Skeletal muscle tissue (tissue), 4 donors: ENCODE results near the gene ASAP2. TPM values are rescaled to one million over a fixed set of nuclear protein-coding genes. Genes with fewer than 3 reads are reported as not detected.
"Not testable (repeated sequence)": the region's sequence is repeated elsewhere in the genome, so short reads cannot be mapped to it uniquely, and the experiment has no call there.

Experiments used
- H3K27ac ChIP-seq: one replicate; pipeline ENCODE4 v1.7.0; 2013; ENCODE audit warnings: mild to moderate bottlenecking, low read depth, low read length, inconsistent platforms
- H3K27me3 ChIP-seq, 3 donors: one replicate each; pipeline ENCODE4 v1.7.0; 2013; ENCODE audit warnings: low read length in 3 of 3; ENCODE audit not compliant: control insufficient read depth in 3 of 3, insufficient read depth in 3 of 3
- H3K36me3 ChIP-seq, 3 donors: one replicate each; pipeline ENCODE4 v1.7.0; 2013; ENCODE audit warnings: low read length in 3 of 3; ENCODE audit not compliant: control insufficient read depth in 3 of 3, insufficient read depth in 3 of 3
- H3K4me1 ChIP-seq, 3 donors: one replicate each; pipeline ENCODE4 v1.7.0; 2013; ENCODE audit warnings: low read length in 3 of 3, mild to moderate bottlenecking in 3 of 3; ENCODE audit not compliant: control insufficient read depth in 3 of 3, insufficient read depth in 3 of 3
- H3K4me3 ChIP-seq, 3 donors: one replicate each; pipeline ENCODE4 v1.7.0; 2013; ENCODE audit warnings: low read length in 3 of 3
- H3K9ac ChIP-seq, 3 donors: one replicate each; pipeline ENCODE4 v1.7.0; 2013; ENCODE audit warnings: low read length in 3 of 3, mild to moderate bottlenecking in 3 of 3, moderate library complexity in 2 of 3, low read depth in 1 of 3
- H3K9me3 ChIP-seq, 3 donors: one replicate each; pipeline ENCODE4 v1.7.0; 2013; ENCODE audit warnings: low read length in 3 of 3; ENCODE audit not compliant: control insufficient read depth in 3 of 3
- total RNA-seq: library from RNA; depleted of rRNA; stranded (reverse); fragments of >200 nt; gene quantifications from one replicate; pipeline ENCODE4 v1.2.3, GENCODE V29; 2014
- donor health status: Osteomylitis.

ASAP2 gene
- total RNA-seq, 1 donor from 2014 or later: 17.7 TPM

DNA sequence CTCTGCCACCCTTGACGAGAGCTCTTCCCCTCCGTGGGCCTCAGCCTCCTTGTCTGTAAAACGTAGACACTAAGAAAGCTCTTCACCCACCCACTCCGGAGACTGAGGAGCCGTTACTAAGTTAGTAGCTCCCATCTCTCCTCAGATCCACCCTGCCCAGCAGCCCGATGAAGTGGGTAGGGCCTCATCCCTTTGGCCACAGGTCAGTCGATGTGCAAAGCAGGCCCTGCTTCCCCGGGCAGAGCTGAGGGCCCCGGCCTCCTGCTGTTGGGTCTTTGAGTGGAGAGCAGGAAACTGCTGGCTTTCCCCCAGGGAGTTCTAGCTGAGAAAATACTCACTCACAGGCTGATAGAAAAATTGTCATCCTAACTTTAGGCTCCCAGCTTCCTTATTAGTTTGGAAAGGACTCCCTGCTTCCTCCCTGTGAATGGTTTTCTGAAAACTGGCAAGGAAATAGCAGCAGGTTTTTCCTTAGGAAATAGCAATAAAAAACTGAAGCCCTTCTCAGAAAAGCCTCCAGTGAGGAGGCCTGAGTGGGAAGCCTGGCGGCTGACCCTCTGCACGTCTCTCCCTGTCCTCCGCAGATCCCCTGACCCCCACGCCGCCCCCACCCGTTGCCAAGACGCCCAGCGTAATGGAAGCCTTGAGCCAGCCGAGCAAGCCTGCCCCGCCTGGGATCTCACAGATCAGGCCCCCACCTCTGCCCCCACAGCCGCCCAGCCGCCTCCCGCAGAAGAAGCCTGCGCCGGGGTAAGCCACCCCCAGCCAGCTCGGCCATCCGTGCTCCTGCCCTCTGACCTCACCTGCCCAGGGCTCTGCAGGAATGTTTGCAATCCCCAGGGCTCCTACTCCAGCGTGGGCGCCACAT, 186.5 kb downstream of the ASAP2 start:
- H3K36me3 ChIP-seq: peaks cover 4 to 27% (median 14%) of the 10 kb centered on the region in 3 donors
- peak overlapping the region in 1 of 3 donors; percentile 50 for H3K9ac ChIP-seq

DNA sequence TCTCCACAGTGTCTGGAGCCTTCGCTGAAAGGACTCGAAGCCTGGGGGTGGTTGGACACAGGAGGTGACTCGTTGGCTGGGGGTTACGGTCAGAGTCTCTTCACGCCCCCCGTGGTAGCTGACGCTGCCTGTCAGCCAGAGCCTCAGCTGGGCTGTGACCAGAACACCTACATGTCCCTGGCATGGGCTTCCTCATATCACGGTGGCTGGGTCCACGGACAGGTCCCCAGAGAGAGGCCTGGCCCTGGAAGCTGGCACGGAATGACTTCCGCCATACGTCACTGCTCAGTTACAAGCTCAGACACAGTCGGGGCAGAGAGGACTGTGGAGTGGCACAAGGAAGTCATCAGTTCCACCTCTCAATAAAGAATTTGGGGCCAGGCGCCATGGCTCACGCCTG, 188.2 kb downstream of the ASAP2 start:
- H3K9me3 ChIP-seq: no peaks in the 10 kb centered on the region
- H3K27ac ChIP-seq: no peak overlapping the region
- H3K4me1 ChIP-seq: peaks cover 6 to 11% (median 8%) of the 10 kb centered on the region in 3 donors
- peaks cover 2 to 21% (median 12%) of the 10 kb centered on the region in 3 donors for H3K36me3 ChIP-seq
- H3K9ac ChIP-seq: no peak overlapping the region
- no peaks in the 10 kb centered on the region for H3K27me3 ChIP-seq
- H3K4me3 ChIP-seq: no peak overlapping the region

More for the DNA sequence above, 186.5 kb downstream of the ASAP2 start:
- H3K4me1 ChIP-seq: peaks cover 6 to 7% (median 6%) of the 10 kb centered on the region in 3 donors
- peak overlapping the region; percentile 78 for H3K27ac ChIP-seq
- H3K27me3 ChIP-seq: no peaks in the 10 kb centered on the region
- H3K4me3 ChIP-seq: no peak overlapping the region
- no peaks in the 10 kb centered on the region for H3K9me3 ChIP-seq

DNA sequence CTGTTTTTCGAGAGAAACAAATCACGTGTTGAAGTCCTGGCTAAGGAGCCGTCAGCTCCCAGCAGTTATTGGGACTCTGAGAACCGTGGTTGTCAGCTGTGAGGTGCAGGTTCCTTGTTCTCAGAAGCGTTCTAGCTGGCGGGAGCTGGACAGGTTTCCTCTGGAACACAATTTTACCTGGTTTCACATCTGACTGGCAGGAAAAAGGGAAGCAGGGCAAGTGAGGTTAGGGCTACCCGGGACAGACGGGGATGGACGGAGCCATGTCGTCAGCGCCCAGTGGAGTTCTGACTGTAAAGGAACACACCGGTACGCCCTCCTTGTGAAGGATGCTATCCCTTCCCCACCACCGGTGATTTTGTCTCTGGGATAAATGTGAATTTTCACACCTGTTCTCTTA, 190.6 kb downstream of the ASAP2 start:
- Histone ChIP-seq H3K4me1 (peaks cover 6 to 11% (median 8%) of the 10 kb centered on the region in 3 donors), H3K27ac (no peak overlapping the region), H3K9ac (no peak overlapping the region), H3K36me3 (peaks cover 0 to 17% (median 13%) of the 10 kb centered on the region in 3 donors), H3K9me3 (no peaks in the 10 kb centered on the region), H3K4me3 (no peak overlapping the region), H3K27me3 (no peaks in the 10 kb centered on the region)

DNA sequence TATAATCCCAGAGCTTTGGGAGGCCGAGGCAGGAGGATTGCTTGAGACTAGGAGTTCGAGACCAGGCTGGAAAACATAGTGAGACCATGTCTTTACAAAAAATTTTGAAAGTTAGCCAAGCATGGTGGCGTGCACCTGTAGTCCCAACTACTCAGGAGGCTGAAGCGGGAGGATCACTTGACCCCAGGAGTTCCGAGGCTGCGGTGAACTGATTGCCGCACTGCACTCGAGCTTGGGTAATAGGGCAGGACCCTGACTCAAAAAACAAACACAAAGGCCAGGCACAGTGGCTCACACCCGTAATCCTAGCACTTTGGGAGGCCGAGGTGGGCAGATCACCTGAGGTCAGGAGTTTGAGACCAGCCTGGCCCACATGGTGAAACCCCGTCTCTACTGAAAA, 191.6 kb downstream of the ASAP2 start:
- Histone ChIP-seq H3K27ac (peak overlapping the region; percentile 78), H3K36me3 (peaks cover 4 to 19% (median 15%) of the 10 kb centered on the region in 3 donors)
- not testable (repeated sequence) for H3K4me3 ChIP-seq, H3K9me3 ChIP-seq, H3K27me3 ChIP-seq, H3K4me1 ChIP-seq, H3K9ac ChIP-seq

DNA sequence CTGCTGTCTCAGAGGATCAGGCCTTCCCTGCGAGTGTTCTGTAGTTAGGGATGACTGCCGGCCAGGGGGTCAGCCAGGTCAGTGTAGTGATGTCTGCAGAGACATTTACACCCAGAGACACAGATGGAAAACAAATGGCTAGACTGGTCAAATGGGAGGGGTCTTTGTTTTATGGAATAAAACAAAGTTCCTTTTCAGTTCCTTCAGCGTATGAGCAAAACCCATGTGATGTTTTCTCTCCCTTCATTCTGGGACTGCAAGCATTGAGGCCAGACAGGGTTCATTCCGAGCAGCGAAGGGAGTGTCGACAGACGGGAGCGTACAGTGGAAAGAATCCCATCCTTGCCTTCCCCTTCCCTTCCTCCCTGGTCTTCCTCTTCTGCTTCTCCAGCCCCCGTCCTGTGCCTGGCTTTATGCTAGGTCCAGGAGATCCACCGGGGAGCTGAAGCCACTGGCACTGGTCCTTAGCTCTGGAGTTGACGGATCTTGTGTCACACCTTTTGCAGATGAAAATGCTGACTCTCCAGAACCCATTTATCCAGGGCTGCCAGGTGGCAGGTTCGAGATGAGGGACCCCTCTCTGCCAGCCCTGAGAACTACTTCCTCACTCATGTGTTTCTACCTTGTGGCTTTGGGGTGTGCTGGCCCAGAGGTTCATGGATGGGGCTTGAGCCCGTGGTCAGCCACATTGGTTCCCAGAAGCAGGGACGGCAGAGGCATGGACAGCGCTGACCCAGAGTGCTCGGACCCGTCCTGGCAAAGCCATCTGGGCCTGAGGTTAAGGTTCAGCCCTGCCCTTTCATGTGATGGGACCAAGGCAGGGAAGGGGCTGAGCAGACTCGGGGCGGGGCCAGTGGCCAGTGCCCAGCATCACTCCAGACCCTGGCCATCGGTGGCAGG, 192.5 kb downstream of the ASAP2 start:
- no peaks in the 10 kb centered on the region for H3K9me3 ChIP-seq
- H3K27ac ChIP-seq: peak overlapping the region; percentile 78
- H3K4me3 ChIP-seq: no peak overlapping the region
- peak overlapping the region in 2 of 3 donors; percentile 3 to 25 for H3K9ac ChIP-seq
- H3K36me3 ChIP-seq: peaks cover 4 to 19% (median 15%) of the 10 kb centered on the region in 3 donors
- H3K4me1 ChIP-seq: peaks cover 2 to 5% (median 4%) of the 10 kb centered on the region in 3 donors
- no peaks in the 10 kb centered on the region for H3K27me3 ChIP-seq

DNA sequence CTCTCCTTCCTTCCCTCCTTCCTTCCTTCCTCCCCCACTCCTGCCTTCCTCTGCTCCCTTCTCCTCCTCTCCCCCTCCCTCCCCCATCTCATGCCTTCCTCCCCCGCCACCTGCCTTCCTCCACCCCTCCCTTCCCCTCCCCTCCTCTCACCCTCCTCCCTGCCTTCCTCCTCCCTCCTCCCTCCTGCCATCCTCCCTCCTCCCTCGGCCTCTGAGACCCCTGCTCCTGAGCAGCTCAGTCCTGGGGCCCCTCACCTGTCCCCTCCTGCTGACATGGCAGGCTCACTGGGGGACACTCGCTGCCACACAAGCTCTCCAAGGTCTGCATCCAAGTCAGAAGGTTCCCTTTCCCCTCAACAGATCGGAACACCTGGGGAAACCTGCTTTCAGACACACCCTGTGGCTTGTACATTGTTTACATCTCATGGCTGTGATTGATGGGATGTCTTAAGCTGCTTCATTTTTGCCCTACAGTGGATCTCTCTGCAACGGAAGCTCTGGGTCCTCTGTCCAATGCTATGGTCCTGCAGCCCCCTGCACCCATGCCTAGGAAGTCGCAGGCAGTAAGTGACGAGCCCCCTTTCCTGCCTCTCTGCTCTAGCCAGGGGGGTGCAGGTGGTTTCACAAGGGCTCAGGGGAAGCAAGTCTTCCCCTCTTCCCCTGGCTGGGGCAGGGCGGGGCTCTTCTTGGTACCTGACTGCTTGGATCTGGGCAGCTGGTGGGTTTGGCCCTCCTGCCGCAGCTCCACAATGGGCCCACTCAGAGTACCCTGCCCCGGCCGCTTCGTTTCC, 193.9 kb downstream of the ASAP2 start:
- Histone ChIP-seq H3K9ac (no peak overlapping the region), H3K36me3 (peaks cover 4 to 16% (median 12%) of the 10 kb centered on the region in 3 donors), H3K9me3 (no peaks in the 10 kb centered on the region), H3K27me3 (no peaks in the 10 kb centered on the region), H3K4me1 (peaks cover 2 to 5% (median 4%) of the 10 kb centered on the region in 3 donors), H3K27ac (no peak overlapping the region), H3K4me3 (no peak overlapping the region)

DNA sequence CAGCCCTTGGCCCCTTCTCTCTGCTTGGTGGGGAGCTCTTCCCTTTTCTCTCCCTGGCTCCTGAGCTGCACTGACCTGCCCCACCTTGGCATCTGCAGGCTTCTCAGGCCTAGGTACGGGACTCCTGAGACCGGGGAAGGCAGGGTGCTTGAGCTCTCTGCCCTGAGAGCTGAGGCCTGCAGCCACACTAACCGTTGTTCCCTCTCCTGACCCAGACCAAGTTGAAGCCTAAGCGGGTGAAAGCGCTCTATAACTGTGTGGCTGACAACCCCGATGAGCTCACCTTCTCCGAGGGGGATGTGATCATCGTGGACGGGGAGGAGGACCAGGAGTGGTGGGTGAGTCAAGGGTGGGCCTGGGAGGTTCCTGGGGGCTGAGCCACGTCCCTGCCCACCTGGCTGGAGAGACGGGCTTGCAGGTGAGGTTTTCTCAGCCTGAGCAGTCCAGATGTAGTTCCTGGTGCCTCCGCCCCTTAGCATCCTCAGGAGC, 194.5 kb downstream of the ASAP2 start:
- Histone ChIP-seq H3K27me3 (no peaks in the 10 kb centered on the region), H3K4me1 (peaks cover 2 to 5% (median 4%) of the 10 kb centered on the region in 3 donors), H3K4me3 (no peak overlapping the region), H3K27ac (no peak overlapping the region), H3K36me3 (peaks cover 7 to 17% (median 13%) of the 10 kb centered on the region in 3 donors), H3K9ac (no peak overlapping the region), H3K9me3 (no peaks in the 10 kb centered on the region)

DNA sequence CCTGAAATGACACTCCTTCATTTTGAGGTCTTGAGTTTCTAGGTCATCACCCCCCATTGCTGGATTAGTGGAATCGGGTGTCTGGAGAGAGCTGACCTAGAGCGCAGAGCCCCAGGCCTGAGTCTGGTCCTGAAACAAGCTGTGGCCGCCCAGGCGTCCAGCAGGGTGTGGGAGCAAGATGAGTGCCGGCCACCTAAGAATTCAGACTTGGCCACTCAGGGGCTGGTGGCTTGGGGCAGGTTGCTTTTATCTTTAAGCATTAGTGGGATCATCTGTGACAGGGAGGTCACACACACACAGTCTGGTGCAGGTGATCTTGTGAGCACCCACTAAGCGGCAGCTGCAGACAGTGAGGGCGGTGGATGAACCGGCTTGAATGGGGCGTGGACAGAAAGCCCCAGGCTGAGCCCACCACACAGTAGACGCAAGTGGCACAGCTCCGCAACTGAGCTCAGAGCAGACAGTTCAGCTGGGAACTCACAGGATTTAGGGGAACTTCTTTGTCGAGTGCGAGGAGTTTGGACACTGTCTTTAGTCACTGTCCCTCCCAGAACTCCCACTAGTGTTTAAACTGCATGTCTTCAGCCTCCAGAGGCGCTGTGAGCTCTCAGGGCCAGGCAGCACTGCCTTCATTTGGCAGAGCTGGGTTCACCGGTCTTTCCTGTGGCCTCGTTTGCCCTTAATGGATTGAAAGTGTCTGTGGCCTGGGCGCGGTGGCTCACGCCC, 195.2 kb downstream of the ASAP2 start:
- Histone ChIP-seq H3K4me1 (peaks cover 2 to 5% (median 4%) of the 10 kb centered on the region in 3 donors), H3K4me3 (no peak overlapping the region), H3K9me3 (no peaks in the 10 kb centered on the region), H3K36me3 (peaks cover 10 to 16% (median 14%) of the 10 kb centered on the region in 3 donors), H3K27ac (no peak overlapping the region), H3K9ac (no peak overlapping the region), H3K27me3 (no peaks in the 10 kb centered on the region)

DNA sequence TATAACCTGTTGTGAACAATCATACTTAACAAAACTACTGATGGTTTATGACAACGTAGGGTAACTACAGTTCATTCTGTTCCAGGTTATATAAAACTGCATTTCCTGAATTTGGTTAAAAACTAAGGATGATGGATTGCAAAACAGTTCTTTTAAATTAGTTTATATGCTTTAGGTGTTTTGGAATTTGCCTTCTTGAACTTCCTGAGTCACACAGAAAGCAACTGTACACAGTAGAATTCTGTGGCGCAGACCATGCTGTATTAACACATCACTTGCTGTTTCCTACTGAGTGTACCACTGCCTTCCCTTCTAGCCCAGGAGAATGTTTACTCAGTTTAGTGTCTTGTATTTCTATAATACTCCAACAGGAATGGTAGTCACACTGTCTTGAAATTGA, 197.3 kb downstream of the ASAP2 start:
- no peak overlapping the region for H3K9ac ChIP-seq

More for the DNA sequence above, 197.3 kb downstream of the ASAP2 start:
- Histone ChIP-seq H3K36me3 (peaks cover 17 to 24% (median 22%) of the 10 kb centered on the region in 3 donors), H3K9me3 (no peaks in the 10 kb centered on the region), H3K27me3 (no peaks in the 10 kb centered on the region), H3K27ac (no peak overlapping the region), H3K4me3 (no peak overlapping the region), H3K4me1 (peaks cover 2 to 5% (median 5%) of the 10 kb centered on the region in 3 donors)
